Panc1 (cell line): ENCODE results near the gene CACNA1C. TPM values are rescaled to one million over a fixed set of nuclear protein-coding genes. Genes with fewer than 3 reads are reported as not detected.

Experiments
- ATAC-seq: fragments of 200-7000 bp; cut with Tn5 transposase; 2 replicates; pipeline ENCODE4 v1.9.1; 2020; ENCODE audit warnings: mild to moderate bottlenecking, moderate library complexity
- BruUV-seq: library from RNA; stranded (reverse); fragments of 400-500 nt; replicated peaks from 2 replicates; lab custom pipeline; 2021; lab: Mats Ljungman, UMichigan
- CTCF ChIA-PET: fragments of 300-600 bp; sonication (Branson Sonifier 250); formaldehyde crosslinking; loops from one replicate; lab custom pipeline; 2022; ENCODE audit warnings: antibody characterized with exemption; lab: Charles Lee
- POLR2A ChIA-PET: fragments of 300-600 bp; sonication (Branson Sonifier 250); formaldehyde crosslinking; loops from one replicate; lab custom pipeline; 2022; ENCODE audit warnings: antibody characterized with exemption; lab: Charles Lee
- DNase-seq: peaks from one replicate; pipeline ENCODE4 v3.0.0-alpha.2; 2010; ENCODE audit warnings: low read depth, low spot score
- H3K27ac ChIP-seq: 2 replicates; pipeline ENCODE4 v1.5.1; 2011; ENCODE audit warnings: mild to moderate bottlenecking, low read length, inconsistent platforms
- H3K27me3 ChIP-seq: fragments of 200-500 bp; sonication (Bioruptor generic); 2 replicates; pipeline ENCODE4 v1.6.0; 2014; ENCODE audit warnings: low read length, inconsistent platforms; ENCODE audit not compliant: control insufficient read depth, insufficient read depth
- H3K36me3 ChIP-seq: fragments of 200-500 bp; sonication (Bioruptor generic); 2 replicates; pipeline ENCODE4 v1.5.1; 2014; ENCODE audit warnings: inconsistent platforms, mild to moderate bottlenecking, low read length, moderate library complexity; ENCODE audit not compliant: control insufficient read depth, insufficient read depth
- H3K4me1 ChIP-seq: 2 replicates; pipeline ENCODE4 v1.5.1; 2011; ENCODE audit warnings: inconsistent platforms, mild to moderate bottlenecking, low read length, moderate library complexity; ENCODE audit not compliant: control insufficient read depth, insufficient read depth
- H3K4me3 ChIP-seq, 2 experiments: 2 replicates each; pipeline ENCODE4 v1.5.1; 2011 to 2012; ENCODE audit warnings: low read depth in 2 of 2, low read length in 2 of 2, mild to moderate bottlenecking in 2 of 2, inconsistent platforms in 1 of 2, moderate library complexity in 1 of 2
- H3K9me3 ChIP-seq: fragments of 200-500 bp; sonication (Bioruptor generic); 2 replicates; pipeline ENCODE4 v1.5.1; 2014; ENCODE audit warnings: low read depth, mild to moderate bottlenecking, inconsistent platforms, low read length, moderate library complexity; ENCODE audit not compliant: control insufficient read depth, insufficient read depth
- CTCF ChIP-seq: fragments of 450-650 bp; IDR thresholded peaks from 2 replicates; pipeline ENCODE4 v1.5.1; 2017; ENCODE audit warnings: mild to moderate bottlenecking
- POLR2AphosphoS5 ChIP-seq: IDR thresholded peaks from 2 replicates; pipeline ENCODE4 v1.6.1; 2012; ENCODE audit warnings: mild to moderate bottlenecking, low read depth, low read length, moderate library complexity
- SIN3A ChIP-seq: IDR thresholded peaks from 2 replicates; pipeline ENCODE4 v1.6.1; 2012; ENCODE audit warnings: low read depth, mild to moderate bottlenecking, low read length, moderate library complexity, borderline replicate concordance; ENCODE audit not compliant: insufficient read depth
- TCF7L2 ChIP-seq: IDR thresholded peaks from 2 replicates; pipeline ENCODE4 v1.6.1; 2011; ENCODE audit warnings: mild to moderate bottlenecking, low read depth, low read length, inconsistent platforms
- in situ Hi-C: cut with HindIII; loops from 2 replicates; pipeline ENCODE4 v1.10.0; 2016; ENCODE audit warnings: low sequenced_read_pairs, low pct_unique_long_range_greater_than_20kb
- intact Hi-C: fragments of 100-400 bp; cut with micrococcal nuclease; formaldehyde crosslinking; loops from one replicate; pipeline ENCODE4 v1.10.0; 2022; ENCODE audit not compliant: unreplicated experiment
- total RNA-seq: library from RNA; stranded (reverse); gene quantifications from one replicate; pipeline ENCODE4 v1.2.1, GENCODE V29; 2021; ENCODE audit not compliant: unreplicated experiment
- TF ChIP-seq, protein P1 (sequence below), 2 experiments: IDR thresholded peaks; 2 replicates each; pipeline ENCODE4 v1.6.1; 2011 to 2012; ENCODE audit warnings: low read depth in 2 of 2, control low read depth in 1 of 2, low read length in 1 of 2, mild to moderate bottlenecking in 1 of 2, moderate library complexity in 1 of 2; ENCODE audit not compliant: insufficient read depth in 1 of 2

Gene CACNA1C
- total RNA-seq, 1 experiment from 2014 or later = 0.03 TPM

- Histone ChIP-seq H3K36me3 (no peaks in the 10 kb centered on the region), H3K4me3 (no peak overlapping the region), H3K27me3 (no peaks in the 10 kb centered on the region; the same call in 1 of the 2 replicates), H3K4me1 (no peaks in the 10 kb centered on the region), H3K27ac (no peak overlapping the region), H3K9me3 (no peaks in the 10 kb centered on the region)
- in situ Hi-C loops (no loop called here), intact Hi-C loops (no loop called here)
- TF ChIP-seq SIN3A = no peak
- ChIA-PET CTCF (no interaction called here), POLR2A (no interaction called here)
- ATAC-seq = no peak
- no peak for DNase-seq
- no TSS peak for BruUV-seq
Observed at GRCh38 chr12:2481951-2482350, 429.2 kb downstream of the CACNA1C start.

DNA sequence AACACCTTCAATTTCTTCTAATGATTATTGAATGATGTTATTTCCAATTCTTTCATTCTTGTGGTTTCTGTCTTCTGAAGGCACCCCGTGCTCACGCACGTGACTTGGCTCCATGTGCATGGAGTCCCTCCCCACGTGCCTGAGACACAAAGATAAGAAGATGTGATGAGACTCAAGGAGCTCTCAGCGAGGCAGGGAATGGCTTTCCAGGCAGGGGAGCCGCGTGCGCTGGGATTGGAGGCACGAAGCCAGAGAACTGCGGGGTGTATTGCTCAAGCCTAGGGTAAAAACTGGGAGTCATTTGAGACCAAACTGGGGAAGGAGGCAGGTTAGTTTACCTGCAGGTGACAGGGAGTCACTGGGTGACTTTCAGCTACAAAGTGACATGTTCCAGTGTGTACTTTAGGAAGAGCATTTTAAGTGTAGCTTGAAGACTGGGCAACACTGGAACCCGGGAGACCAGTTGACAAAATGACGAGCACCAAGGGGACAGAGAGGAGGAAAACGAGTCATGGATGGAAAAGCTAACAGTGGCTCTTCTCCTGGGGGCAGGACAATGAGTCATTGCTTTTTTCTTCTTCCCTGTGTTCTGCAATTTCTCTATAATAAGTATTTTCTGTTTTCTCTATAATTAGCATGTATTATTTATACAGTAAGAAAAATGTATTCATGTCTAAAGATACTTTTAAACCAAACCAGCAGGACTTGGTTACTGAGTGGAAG lies 430.3 kb downstream of the CACNA1C start:
- TF ChIP-seq TCF7L2 (no peak), CTCF (no peak), SIN3A (no peak), POLR2AphosphoS5 (no peak)
- TF ChIP-seq, protein P1, sequence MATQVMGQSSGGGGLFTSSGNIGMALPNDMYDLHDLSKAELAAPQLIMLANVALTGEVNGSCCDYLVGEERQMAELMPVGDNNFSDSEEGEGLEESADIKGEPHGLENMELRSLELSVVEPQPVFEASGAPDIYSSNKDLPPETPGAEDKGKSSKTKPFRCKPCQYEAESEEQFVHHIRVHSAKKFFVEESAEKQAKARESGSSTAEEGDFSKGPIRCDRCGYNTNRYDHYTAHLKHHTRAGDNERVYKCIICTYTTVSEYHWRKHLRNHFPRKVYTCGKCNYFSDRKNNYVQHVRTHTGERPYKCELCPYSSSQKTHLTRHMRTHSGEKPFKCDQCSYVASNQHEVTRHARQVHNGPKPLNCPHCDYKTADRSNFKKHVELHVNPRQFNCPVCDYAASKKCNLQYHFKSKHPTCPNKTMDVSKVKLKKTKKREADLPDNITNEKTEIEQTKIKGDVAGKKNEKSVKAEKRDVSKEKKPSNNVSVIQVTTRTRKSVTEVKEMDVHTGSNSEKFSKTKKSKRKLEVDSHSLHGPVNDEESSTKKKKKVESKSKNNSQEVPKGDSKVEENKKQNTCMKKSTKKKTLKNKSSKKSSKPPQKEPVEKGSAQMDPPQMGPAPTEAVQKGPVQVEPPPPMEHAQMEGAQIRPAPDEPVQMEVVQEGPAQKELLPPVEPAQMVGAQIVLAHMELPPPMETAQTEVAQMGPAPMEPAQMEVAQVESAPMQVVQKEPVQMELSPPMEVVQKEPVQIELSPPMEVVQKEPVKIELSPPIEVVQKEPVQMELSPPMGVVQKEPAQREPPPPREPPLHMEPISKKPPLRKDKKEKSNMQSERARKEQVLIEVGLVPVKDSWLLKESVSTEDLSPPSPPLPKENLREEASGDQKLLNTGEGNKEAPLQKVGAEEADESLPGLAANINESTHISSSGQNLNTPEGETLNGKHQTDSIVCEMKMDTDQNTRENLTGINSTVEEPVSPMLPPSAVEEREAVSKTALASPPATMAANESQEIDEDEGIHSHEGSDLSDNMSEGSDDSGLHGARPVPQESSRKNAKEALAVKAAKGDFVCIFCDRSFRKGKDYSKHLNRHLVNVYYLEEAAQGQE (IDR thresholded peaks at IDR 0.05; ENCODE audit: insufficient read depth in 1 of 2, low read depth in 2 of 2, low read length in 1 of 2) = no peak
- Histone ChIP-seq H3K4me1 (no peaks in the 10 kb centered on the region), H3K27ac (no peak overlapping the region), H3K27me3 (peaks cover 3% of the 10 kb centered on the region; the same call in 1 of the 2 replicates), H3K4me3 (no peak overlapping the region), H3K9me3 (no peaks in the 10 kb centered on the region), H3K36me3 (no peaks in the 10 kb centered on the region)
- ChIA-PET POLR2A (no interaction called here), CTCF (no interaction called here)
- BruUV-seq = no TSS peak
- intact Hi-C loops = no loop called here
- no peak for DNase-seq
- in situ Hi-C loops = no loop called here
- no peak for ATAC-seq

DNA sequence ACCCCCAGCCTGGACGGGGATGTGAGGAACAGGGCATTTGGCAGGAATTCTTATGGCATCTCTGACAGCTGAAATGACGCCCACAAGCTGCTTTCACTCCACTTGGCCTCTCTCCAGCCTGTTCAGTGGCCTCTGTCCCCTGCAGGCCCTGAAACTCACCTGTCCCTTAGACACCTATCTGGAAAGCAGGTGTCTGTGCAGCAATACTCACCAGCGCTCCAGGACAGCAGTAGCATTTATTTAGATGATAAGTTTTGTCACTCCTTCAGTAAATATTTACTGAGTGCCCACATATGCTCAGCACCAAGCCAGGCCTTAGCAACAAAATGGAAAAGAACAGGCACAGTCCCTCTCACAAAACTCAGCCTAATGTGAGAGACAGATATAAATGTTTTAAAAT lies 430.9 kb downstream of the CACNA1C start:
- Histone ChIP-seq H3K4me1 (no peaks in the 10 kb centered on the region), H3K36me3 (no peaks in the 10 kb centered on the region), H3K27me3 (peaks cover 3% of the 10 kb centered on the region; the same call in 1 of the 2 replicates), H3K9me3 (no peaks in the 10 kb centered on the region), H3K27ac (no peak overlapping the region), H3K4me3 (no peak overlapping the region)
- intact Hi-C loops = no loop called here
- TF ChIP-seq CTCF = no peak
- TF ChIP-seq SIN3A = no peak
- TF ChIP-seq TCF7L2 = no peak
- TF ChIP-seq, protein P1 (IDR thresholded peaks at IDR 0.05; ENCODE audit: insufficient read depth in 1 of 2, low read depth in 2 of 2, low read length in 1 of 2) = no peak
- no peak for TF ChIP-seq POLR2AphosphoS5
- ATAC-seq (no peak), DNase-seq (no peak)
- no TSS peak for BruUV-seq
- ChIA-PET POLR2A (no interaction called here), CTCF (no interaction called here)
- in situ Hi-C loops = no loop called here
